DOHH2 (cell line): ENCODE measurements around the gene PLA2G6.

ENCODE experiments used
- H3F3A ChIP-seq: fragments of 200-600 bp; sonication (generic), shearing (Covaris generic); 2 replicates; pipeline ENCODE4 v1.6.0; 2016; ENCODE audit warnings: antibody characterized with exemption, mild to moderate bottlenecking; ENCODE audit not compliant: control insufficient read depth, insufficient read depth
- H3K27ac ChIP-seq: fragments of 200-600 bp; sonication (generic); 2 replicates; pipeline ENCODE4 v1.5.1; 2014; ENCODE audit warnings: low read depth, mild to moderate bottlenecking, low read length, moderate library complexity
- H3K27me3 ChIP-seq: fragments of 200-600 bp; sonication (generic); 2 replicates; pipeline ENCODE4 v1.6.1; 2014; ENCODE audit warnings: mild to moderate bottlenecking, low read length, mixed read lengths; ENCODE audit not compliant: control insufficient read depth
- H3K36me3 ChIP-seq: fragments of 200-600 bp; sonication (generic); 2 replicates; pipeline ENCODE4 v1.6.1; 2014; ENCODE audit warnings: mild to moderate bottlenecking, low read length, moderate library complexity, mixed read lengths; ENCODE audit not compliant: control insufficient read depth
- H3K4me1 ChIP-seq: fragments of 200-600 bp; sonication (generic); 2 replicates; pipeline ENCODE4 v1.6.1; 2014; ENCODE audit warnings: mild to moderate bottlenecking, low read length, mixed read lengths; ENCODE audit not compliant: control insufficient read depth
- H3K4me2 ChIP-seq: fragments of 200-600 bp; sonication (generic); 2 replicates; pipeline ENCODE4 v1.6.0; 2014; ENCODE audit warnings: mild to moderate bottlenecking, low read length, moderate library complexity
- H3K4me3 ChIP-seq: fragments of 200-600 bp; sonication (generic); 2 replicates; pipeline ENCODE4 v1.5.1; 2014; ENCODE audit warnings: mild to moderate bottlenecking, low read length, mixed read lengths
- H3K79me2 ChIP-seq: fragments of 200-600 bp; sonication (generic); 2 replicates; pipeline ENCODE4 v1.6.1; 2014; ENCODE audit warnings: mild to moderate bottlenecking, low read length, mixed read lengths; ENCODE audit not compliant: control insufficient read depth
- H3K9me2 ChIP-seq: fragments of 200-600 bp; sonication (generic); replicated peaks from 2 replicates; pipeline ENCODE4 v1.6.1; 2014; ENCODE audit warnings: mild to moderate bottlenecking, low read length, mixed read lengths; ENCODE audit not compliant: control insufficient read depth
- H3K9me3 ChIP-seq: fragments of 200-600 bp; sonication (generic); 2 replicates; pipeline ENCODE4 v1.6.1; 2014; ENCODE audit warnings: antibody characterized with exemption, low read length, mixed read lengths; ENCODE audit not compliant: control insufficient read depth, insufficient read depth
- H4K20me1 ChIP-seq: fragments of 200-600 bp; sonication (generic); 2 replicates; pipeline ENCODE4 v1.6.0; 2014; ENCODE audit warnings: low read depth, mild to moderate bottlenecking, antibody characterized with exemption, low read length, moderate library complexity; ENCODE audit not compliant: control insufficient read depth, insufficient read depth
- EZH2phosphoT487 ChIP-seq: fragments of 200-600 bp; sonication (generic); IDR thresholded peaks from 2 replicates; pipeline ENCODE4 v1.6.1; 2017; ENCODE audit warnings: borderline replicate concordance, mild to moderate bottlenecking, antibody characterized with exemption, low read length, moderate library complexity, mixed read lengths
- TF ChIP-seq, protein P1 (sequence below): fragments of 200-600 bp; sonication (generic); IDR thresholded peaks from one replicate; pipeline ENCODE4 v1.5.1; 2014; ENCODE audit warnings: antibody characterized with exemption, mild to moderate bottlenecking, low read depth, low read length; ENCODE audit not compliant: poor library complexity, severe bottlenecking

Gene PLA2G6

DNA sequence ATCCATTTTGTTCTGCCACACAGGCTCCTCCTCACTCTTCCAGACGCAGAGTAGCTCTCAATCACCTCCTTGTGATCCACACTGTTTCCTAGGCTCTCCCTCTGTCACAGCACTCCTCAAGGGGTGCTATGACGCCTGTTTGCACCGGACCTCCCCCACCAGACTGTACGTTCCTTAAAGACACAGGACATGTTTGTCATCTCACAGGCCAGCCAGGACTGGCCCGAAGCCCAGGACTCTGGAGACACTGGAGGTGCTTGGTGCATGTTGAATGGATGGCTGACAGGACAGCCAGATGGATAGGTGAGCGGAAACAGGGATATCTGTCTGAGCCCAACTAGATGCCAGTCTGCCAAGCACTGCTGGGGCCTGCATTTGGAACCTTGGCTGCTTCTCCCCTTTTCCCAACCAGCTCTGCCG lies 13.6 kb downstream of the PLA2G6 start:
- Histone ChIP-seq H3K9me3 (no peaks in the 10 kb centered on the region), H3K9me2 (no peaks in the 10 kb centered on the region), H3K27ac (no peak overlapping the region), H3K79me2 (no peaks in the 10 kb centered on the region), H4K20me1 (no peaks in the 10 kb centered on the region), H3K4me2 (no peak overlapping the region), H3K4me3 (no peak overlapping the region), H3F3A (no peaks in the 10 kb centered on the region), H3K36me3 (peaks cover 9% of the 10 kb centered on the region; the same call in 1 of the 2 replicates), H3K4me1 (peaks cover 14% of the 10 kb centered on the region), H3K27me3 (no peaks in the 10 kb centered on the region)
- TF ChIP-seq EZH2phosphoT487 = no peak
- TF ChIP-seq, protein P1, sequence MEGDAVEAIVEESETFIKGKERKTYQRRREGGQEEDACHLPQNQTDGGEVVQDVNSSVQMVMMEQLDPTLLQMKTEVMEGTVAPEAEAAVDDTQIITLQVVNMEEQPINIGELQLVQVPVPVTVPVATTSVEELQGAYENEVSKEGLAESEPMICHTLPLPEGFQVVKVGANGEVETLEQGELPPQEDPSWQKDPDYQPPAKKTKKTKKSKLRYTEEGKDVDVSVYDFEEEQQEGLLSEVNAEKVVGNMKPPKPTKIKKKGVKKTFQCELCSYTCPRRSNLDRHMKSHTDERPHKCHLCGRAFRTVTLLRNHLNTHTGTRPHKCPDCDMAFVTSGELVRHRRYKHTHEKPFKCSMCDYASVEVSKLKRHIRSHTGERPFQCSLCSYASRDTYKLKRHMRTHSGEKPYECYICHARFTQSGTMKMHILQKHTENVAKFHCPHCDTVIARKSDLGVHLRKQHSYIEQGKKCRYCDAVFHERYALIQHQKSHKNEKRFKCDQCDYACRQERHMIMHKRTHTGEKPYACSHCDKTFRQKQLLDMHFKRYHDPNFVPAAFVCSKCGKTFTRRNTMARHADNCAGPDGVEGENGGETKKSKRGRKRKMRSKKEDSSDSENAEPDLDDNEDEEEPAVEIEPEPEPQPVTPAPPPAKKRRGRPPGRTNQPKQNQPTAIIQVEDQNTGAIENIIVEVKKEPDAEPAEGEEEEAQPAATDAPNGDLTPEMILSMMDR = no peak

DNA sequence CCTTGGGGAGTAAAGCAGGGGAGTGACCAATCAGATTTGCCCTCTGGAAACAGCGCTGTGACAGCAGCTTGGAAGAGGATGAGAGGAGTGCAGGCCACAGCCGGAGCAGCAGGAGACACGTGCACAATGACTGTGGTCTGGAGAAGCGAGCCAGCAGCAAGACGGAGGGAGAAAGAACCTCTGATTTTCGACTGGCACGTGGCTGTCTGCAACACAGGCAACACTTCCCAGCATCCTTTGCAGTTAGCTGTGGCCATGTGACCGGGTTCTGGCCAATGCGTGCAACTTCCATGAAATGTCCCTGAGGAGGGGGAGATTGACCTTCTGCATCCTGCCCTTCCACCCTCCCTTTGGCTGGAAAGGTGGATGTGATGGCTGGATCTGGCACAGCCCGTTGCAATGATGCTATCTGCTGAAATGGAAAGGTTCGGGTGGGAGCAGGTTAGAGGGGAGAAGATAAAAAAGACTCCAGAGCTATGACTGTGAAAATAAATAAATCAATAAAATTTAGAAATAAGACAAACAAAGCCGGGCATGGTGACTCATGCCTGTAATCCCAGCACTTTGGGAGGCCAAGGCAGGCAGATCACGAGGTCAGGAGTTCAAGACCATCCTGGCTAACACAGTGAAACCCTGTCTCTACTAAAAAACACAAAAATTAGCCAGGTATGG lies 15.6 kb downstream of the PLA2G6 start:
- Histone ChIP-seq H3K27ac (no peak overlapping the region), H3K9me2 (no peaks in the 10 kb centered on the region), H3K27me3 (no peaks in the 10 kb centered on the region), H3K4me2 (no peak overlapping the region), H3K4me1 (peaks cover 23% of the 10 kb centered on the region), H3F3A (no peaks in the 10 kb centered on the region), H3K36me3 (peaks cover 9% of the 10 kb centered on the region; the same call in 1 of the 2 replicates), H3K9me3 (no peaks in the 10 kb centered on the region), H3K4me3 (no peak overlapping the region), H3K79me2 (no peaks in the 10 kb centered on the region), H4K20me1 (no peaks in the 10 kb centered on the region)
- no peak for TF ChIP-seq EZH2phosphoT487

DNA sequence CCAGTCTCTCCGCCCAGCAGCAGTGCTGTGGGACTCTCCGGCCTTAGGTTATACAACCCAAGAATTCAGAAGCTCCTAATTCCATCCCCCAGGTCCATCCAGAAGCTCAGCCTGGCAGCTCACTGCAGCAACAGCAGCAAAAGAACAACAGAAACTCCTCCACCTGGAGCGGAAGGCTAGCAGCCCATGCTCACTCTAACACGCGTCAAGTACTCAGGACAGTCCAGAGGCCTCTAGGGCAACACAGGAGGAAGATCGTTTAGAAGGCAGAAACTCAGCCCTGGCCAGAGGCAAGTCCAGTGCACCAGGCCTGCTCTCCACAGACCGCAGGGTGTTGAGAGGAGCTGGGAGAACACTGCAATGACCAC lies 17.1 kb downstream of the PLA2G6 start:
- Histone ChIP-seq H4K20me1 (no peaks in the 10 kb centered on the region), H3K4me3 (no peak overlapping the region), H3K4me1 (peaks cover 24% of the 10 kb centered on the region), H3K9me3 (no peaks in the 10 kb centered on the region), H3K27me3 (no peaks in the 10 kb centered on the region), H3K79me2 (no peaks in the 10 kb centered on the region), H3K27ac (no peak overlapping the region), H3F3A (no peaks in the 10 kb centered on the region), H3K36me3 (peaks cover 9% of the 10 kb centered on the region; the same call in 1 of the 2 replicates), H3K4me2 (no peak overlapping the region), H3K9me2 (no peaks in the 10 kb centered on the region)
- TF ChIP-seq, protein P1 = no peak
- no peak for TF ChIP-seq EZH2phosphoT487

DNA sequence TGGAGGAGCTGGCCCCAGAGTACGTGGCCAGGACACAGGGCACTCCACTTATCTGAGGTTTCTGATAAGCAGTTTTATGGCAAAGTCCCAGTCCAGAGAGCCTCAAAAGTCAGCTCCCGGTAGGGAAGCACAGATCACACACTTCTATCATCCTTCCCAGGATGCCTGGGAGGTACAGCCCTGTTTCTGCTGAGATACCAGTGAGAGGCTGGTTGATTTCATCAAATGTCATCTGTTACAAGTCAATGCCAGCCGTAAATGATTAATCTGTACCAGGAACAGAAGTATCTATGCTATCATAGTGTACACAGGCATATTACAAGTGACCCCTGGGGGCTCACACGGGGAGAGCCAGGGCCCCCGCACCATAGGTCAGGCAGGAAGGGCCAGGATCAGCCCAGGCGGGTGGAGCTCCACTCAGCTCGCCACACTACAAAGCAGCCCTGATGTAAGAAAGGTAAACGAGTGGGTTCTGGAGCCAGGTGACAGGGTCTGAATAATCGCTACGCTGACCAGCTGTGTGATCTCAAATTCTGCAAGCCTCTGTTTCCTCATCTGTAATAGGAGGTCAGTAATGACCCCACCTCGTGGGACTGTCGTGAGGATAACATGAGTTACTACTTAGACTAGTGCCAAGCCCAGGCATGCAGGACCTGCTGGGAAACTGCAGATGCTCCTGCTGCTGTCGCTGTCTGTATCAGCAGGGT lies 17.6 kb downstream of the PLA2G6 start:
- peaks cover 24% of the 10 kb centered on the region for H3K4me1 ChIP-seq
- H3K27ac ChIP-seq = no peak overlapping the region
- no peaks in the 10 kb centered on the region for H3K79me2 ChIP-seq
- no peaks in the 10 kb centered on the region for H3K9me3 ChIP-seq
- H3K27me3 ChIP-seq = no peaks in the 10 kb centered on the region
- H4K20me1 ChIP-seq = no peaks in the 10 kb centered on the region
- H3K4me3 ChIP-seq = no peak overlapping the region
- H3F3A ChIP-seq = no peaks in the 10 kb centered on the region
- H3K36me3 ChIP-seq = peaks cover 9% of the 10 kb centered on the region; the same call in 1 of the 2 replicates
- H3K4me2 ChIP-seq = no peak overlapping the region
- TF ChIP-seq, protein P1 = no peak
- no peak for TF ChIP-seq EZH2phosphoT487
- H3K9me2 ChIP-seq = no peaks in the 10 kb centered on the region
